GM18526 (cell line): Measurements from ENCODE around the gene RNF41.

Experiments
- POLR2A ChIP-seq: IDR thresholded peaks from 3 replicates; pipeline ENCODE4 v1.6.1; 2011; ENCODE audit not compliant: insufficient read length; ENCODE audit errors: extremely low read depth

Gene RNF41

DNA sequence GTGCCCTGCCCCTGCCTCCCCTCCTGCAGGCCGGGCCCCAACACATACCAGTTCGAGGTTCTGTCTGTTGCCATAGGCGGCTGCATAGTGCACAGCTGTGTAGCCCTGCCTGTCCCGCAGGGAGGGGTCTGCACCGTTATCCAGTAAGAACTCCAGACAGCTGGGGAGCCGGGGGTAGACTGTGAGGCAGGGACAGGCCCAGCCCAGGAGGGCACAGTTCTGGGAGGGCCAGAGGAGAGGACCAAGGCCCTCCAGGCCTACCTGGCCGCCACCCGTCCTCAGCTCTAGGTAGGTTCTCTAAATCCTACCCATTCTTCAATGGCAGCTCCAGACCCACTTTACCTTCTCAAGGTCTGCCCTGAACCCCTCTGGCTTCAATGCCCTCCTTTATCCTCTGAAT lies 27.0 kb upstream of the RNF41 start:
- no peak for TF ChIP-seq POLR2A

DNA sequence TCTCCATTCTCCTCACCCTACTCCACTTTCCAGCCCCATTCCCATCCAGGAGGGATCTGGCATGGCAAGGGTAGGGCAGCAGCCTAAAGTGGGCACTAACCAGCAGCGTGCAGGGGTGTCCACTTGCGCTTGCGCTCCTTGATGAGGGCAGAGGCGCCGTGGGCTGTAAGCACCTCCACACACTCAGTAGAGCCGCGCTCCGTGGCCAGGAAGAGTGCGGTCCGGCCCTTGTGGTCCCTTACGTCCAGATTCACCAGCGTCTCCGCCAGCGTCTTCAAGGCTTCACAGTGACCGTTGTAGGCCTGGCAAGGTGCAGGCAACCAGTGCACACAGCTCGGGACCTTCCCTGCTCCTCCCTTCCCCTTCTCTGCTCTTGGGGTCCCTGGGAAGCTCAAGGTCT lies 26.2 kb upstream of the RNF41 start:
- TF ChIP-seq POLR2A, result no peak

DNA sequence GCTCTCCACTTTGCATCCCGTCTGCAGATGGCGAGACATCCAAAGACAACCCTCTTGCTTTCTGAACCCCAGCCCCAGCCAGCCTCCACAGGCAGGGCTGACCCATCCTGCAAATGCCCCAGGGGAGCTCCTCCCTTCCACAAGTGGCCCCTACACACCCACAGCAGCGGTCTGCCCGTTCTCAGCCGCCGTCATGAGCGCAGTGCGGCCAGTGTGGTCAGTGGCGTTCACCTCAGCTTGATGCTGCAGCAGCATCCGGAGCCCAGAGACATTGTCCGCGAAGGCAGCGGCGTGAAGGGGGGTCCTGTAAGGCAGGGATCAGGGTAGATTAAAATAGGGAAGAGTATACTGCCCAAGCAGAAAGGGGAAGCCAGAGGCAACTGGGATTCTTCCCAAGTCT lies 22.8 kb upstream of the RNF41 start:
- no peak for TF ChIP-seq POLR2A

- no peak for TF ChIP-seq POLR2A
Measured at GRCh38 chr12:56243731-56244181, 22.0 kb upstream of the RNF41 start.

DNA sequence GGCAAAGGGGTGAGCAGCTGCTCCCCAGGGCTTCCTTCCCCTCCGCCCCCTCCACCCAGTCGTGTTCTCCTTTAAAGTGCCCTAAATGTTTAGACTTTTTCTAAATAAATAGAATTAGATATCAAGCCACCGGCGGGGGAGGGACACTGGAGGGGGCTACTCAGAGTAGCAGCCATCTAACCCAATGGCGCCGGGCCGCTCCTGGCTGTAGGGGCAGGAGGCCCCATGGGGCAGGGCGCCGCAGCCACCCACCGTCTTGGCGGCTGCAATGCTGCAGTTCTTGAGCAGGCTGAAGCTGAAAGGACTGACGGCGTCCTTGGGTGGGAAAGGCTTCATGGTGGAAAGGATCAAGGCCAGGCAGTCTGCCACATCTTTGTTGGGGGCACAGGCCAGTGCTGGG lies 21.3 kb upstream of the RNF41 start:
- no peak for TF ChIP-seq POLR2A

- no peak for TF ChIP-seq POLR2A
Measured at GRCh38 chr12:56241424-56242303, 19.9 kb upstream of the RNF41 start.

DNA sequence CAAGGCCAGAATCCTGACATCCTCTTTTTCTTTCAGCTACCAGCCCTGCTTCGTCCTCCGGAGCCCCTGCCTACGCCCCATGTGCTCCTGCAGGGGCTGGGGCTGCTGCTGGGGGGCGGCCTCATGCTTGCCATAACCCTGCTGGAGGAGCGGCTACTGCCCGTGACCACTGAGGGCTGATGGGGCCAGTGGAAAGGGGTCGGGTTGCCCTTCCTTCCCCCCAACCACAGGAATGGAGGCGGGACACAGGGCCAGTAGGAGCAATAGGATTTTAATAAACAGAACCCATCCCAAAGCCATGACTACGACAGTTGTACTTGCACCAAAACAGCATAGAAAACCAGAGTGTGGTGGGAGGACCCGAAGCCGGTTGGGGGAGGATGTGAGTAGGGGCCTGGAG lies 15.8 kb upstream of the RNF41 start:
- no peak for TF ChIP-seq POLR2A

GRCh38 chr12:56236985-56237384 lies 15.3 kb upstream of the RNF41 start:
- no peak for TF ChIP-seq POLR2A

DNA sequence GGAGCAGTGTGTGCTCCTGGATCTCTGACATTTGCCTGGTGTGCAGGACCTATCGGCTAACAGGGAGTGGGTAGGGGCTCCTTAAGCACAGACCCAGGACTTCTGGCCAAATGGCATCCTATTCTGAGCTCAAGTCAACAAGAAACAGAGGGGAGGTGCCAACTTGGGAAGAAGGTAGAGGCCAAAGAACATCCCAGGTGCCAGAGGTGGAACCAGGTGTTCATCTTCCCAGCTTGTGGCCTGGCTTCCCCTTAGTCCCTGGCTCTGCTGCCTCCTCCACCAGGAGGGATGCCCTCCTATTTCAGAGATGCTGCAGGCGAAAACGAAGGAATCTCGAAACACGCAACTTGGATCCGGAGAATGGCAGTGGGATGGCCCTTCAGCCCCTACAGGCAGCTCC lies 14.4 kb upstream of the RNF41 start:
- no peak for TF ChIP-seq POLR2A

DNA sequence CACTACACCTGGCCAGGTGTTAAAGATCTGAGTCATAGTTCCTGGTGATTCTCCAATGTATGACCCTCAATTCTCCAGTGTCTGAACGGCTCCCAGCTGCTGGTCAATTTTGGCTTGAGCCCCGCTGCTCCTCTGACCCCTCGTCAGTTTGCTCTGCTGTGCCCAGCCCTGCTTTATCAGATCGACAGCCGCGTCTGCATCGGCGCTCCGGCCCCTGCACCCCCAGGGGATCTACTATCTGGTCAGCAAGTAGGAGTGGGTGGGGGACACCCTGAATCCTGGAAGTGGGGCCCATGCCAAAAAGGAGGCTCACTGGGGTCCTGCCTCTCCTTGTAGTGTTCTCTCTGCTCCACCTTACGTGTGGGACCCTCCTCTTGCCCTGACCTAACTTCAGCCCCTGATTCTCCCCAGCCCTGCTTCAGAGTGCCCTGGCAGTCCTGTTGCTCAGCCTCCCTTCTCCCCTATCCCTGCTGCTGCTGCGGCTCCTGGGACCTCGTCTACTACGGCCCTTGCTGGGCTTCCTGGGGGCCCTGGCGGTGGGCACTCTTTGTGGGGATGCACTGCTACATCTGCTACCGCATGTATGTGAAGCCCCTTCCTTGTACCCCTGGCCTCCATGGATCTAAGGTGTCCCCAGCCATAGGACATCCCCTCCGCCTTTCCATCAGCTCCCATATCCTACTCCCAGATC lies 13.2 kb upstream of the RNF41 start:
- no peak for TF ChIP-seq POLR2A

DNA sequence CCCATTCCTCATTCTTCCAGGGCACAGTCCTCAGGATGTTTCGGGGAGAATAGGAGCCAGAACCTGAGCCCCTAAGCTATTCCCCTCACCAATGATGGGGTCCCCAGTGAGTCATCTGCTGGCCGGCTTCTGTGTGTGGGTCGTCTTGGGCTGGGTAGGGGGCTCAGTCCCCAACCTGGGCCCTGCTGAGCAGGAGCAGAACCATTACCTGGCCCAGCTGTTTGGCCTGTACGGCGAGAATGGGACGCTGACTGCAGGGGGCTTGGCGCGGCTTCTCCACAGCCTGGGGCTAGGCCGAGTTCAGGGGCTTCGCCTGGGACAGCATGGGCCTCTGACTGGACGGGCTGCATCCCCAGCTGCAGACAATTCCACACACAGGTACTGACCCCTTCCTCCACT lies 9.5 kb upstream of the RNF41 start:
- no peak for TF ChIP-seq POLR2A

GRCh38 chr12:56230432-56231183 lies 8.9 kb upstream of the RNF41 start:
- no peak for TF ChIP-seq POLR2A

GRCh38 chr12:56229916-56230431 lies 8.3 kb upstream of the RNF41 start, which contains the start of gene SLC39A5:
Gene SLC39A5, plus strand, starts transcription at chr12:56230051. Its CDS starts 1,224 bp downstream, at chr12:56231275.
- no peak for TF ChIP-seq POLR2A

DNA sequence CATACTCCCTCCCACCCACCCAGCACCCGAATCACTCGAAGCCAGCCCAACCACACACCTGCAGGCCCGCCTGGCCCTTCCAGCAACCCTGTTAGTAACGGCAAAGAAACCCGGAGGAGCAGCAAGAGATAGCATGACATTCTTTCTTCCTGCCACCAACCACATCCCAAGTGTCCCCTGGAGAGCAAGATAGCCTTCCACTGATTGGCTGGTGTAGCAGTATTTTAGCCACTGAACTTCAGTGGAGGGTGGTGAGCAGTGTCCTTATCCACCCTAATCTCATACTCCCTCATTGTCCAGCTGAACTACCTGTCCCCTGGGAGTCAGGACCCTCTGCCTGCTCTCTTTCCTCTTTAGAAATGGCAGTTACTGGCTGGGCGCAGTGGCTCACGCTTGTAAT lies 7.4 kb upstream of the RNF41 start:
- no peak for TF ChIP-seq POLR2A

DNA sequence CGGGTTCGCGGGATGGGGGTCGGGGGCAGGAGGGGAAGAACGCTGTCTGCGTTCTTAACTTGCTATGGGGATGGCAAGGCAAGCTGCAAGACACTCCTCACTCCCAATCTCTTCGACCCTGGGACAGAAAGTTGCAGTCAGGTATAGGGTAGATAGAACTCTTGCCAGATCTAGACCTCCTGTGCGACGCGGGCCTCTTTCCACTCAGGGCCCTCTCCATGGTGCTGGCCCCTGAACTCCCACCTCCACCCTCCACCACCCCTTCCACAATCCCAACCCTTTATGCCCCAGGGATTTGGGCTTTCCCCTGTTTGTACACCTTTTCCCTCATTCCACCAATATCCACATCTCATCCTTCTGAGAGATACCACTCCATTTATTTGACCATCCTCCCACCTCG lies 3.2 kb upstream of the RNF41 start:
- TF ChIP-seq POLR2A, result no peak
